Activated CD8-positive, alpha-beta T cell treated with anti-CD3 and anti-CD28 coated beads for 36 hours (primary cell): ENCODE results near the gene MOAP1. TPM values are rescaled to one million over a fixed set of nuclear protein-coding genes. Genes with fewer than 3 reads are reported as not detected.
"Not testable (repeated sequence)": the region's sequence is repeated elsewhere in the genome, so short reads cannot be mapped to it uniquely, and the experiment has no call there.

Source experiments
- ATAC-seq: fragments of 200-7000 bp; cut with Tn5 transposase; one replicate; pipeline ENCODE4 v1.10.0; 2021; ENCODE audit warnings: mild to moderate bottlenecking, moderate library complexity
- CTCF ChIA-PET: fragments of 350-600 bp; sonication (Branson Sonifier 250); formaldehyde crosslinking; loops from one replicate; lab custom pipeline; 2021; ENCODE audit warnings: antibody characterized with exemption; lab: Charles Lee
- POLR2A ChIA-PET: fragments of 350-600 bp; sonication (Branson Sonifier 250); formaldehyde crosslinking; loops from one replicate; lab custom pipeline; 2021; ENCODE audit warnings: antibody characterized with exemption; lab: Charles Lee
- DNase-seq: peaks from one replicate; pipeline ENCODE4 v3.0.0-alpha.2; 2020
- H3K27ac Mint-ChIP-seq: one replicate; pipeline ENCODE4 v1.8.0; 2021; ENCODE audit warnings: mild to moderate bottlenecking, mixed read lengths
- H3K27me3 Mint-ChIP-seq: one replicate; pipeline ENCODE4 v1.8.0; 2021; ENCODE audit warnings: mixed read lengths
- H3K36me3 Mint-ChIP-seq: one replicate; pipeline ENCODE4 v1.8.0; 2021; ENCODE audit warnings: low read depth, mixed read lengths
- H3K4me1 Mint-ChIP-seq: one replicate; pipeline ENCODE4 v1.8.0; 2021; ENCODE audit warnings: low read depth, mixed read lengths
- H3K4me3 Mint-ChIP-seq: one replicate; pipeline ENCODE4 v1.8.0; 2021; ENCODE audit warnings: mild to moderate bottlenecking, moderate library complexity, mixed read lengths
- H3K9me3 Mint-ChIP-seq: one replicate; pipeline ENCODE4 v1.8.0; 2021; ENCODE audit warnings: mixed read lengths
- intact Hi-C: fragments of 100-400 bp; cut with micrococcal nuclease; formaldehyde crosslinking; loops from one replicate; pipeline ENCODE4 v1.10.0; 2022
- total RNA-seq, 2 experiments: library from RNA; stranded (reverse); gene quantifications; one replicate each; pipeline ENCODE4 v1.2.3, GENCODE V29; 2021
- TF ChIP-seq, protein P1 (sequence below): fragments of 200-600 bp; IDR thresholded peaks from one replicate; pipeline ENCODE4 v1.8.0; 2022; ENCODE audit warnings: antibody characterized with exemption, mild to moderate bottlenecking

Gene MOAP1, protein sequence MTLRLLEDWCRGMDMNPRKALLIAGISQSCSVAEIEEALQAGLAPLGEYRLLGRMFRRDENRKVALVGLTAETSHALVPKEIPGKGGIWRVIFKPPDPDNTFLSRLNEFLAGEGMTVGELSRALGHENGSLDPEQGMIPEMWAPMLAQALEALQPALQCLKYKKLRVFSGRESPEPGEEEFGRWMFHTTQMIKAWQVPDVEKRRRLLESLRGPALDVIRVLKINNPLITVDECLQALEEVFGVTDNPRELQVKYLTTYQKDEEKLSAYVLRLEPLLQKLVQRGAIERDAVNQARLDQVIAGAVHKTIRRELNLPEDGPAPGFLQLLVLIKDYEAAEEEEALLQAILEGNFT
- total RNA-seq: 10 to 100 TPM; 19.1 to 19.6 TPM

DNA sequence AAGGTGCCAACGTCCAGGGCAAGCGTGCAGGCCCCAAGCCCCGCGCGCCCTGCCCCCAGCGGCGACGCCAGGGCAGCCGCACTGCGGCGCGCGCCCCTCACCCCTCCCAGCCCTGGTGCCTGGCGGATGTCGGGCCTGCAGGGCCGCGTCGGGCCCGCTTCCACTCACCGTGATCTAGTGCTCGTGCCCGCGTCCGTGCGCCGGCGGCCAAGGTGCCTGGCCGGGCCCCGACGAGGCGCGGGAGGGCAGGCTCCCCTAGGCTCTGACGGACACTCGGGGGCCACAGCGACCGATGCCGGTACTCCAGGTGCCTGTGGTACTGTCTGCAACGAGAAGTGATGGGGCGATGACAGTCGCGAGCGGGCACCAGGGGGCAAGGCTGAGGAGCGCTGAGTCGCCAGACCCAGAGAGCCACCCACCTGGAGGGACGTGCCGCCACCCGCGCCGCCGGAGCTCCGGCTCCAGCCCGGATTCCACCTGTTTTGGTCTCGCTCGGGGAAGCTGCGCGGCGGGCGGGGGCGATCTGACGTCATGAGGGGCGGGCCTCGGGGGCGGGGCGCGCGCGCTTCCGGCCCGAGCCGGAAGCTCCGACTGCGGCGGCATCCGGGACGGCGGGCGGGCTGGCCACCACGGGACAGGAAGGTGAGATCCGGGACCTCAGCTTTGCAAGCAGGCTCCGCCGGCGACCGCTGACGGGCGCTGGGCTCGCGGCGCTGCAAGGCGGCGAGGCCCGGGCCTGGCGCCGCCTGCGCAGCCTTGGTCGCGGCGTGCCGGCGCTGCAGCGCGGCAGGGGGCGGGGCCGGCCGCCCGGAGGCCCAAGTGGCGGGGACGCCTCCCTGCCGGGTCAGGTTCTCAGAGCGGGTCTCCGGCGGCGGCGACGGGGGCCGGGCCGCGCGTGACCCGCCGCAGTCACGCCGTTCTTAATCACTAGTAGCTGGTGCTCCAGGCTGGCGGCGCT, at the start of gene MOAP1, which contains the start of gene LYSET:
Gene MOAP1, minus strand, starts transcription at position 507 of the 958 bp plus-strand sequence. CDS start 655 bp downstream, outside the sequence.
Gene LYSET, plus strand, starts transcription at position 927 of the 958 bp plus-strand sequence. CDS start 89 bp downstream, outside the sequence.
- Mint-ChIP-seq H3K27ac (peak within 1 kb of the TSS; percentile 91), H3K27me3 (no peaks in the 10 kb centered on the region), H3K4me3 (peak within 1 kb of the TSS; percentile 97), H3K9me3 (no peaks in the 10 kb centered on the region), H3K4me1 (peaks cover 43% of the 10 kb centered on the region), H3K36me3 (peaks cover 35% of the 10 kb centered on the region)
- ATAC-seq: peak; percentile 89
- TF ChIP-seq, protein P1, sequence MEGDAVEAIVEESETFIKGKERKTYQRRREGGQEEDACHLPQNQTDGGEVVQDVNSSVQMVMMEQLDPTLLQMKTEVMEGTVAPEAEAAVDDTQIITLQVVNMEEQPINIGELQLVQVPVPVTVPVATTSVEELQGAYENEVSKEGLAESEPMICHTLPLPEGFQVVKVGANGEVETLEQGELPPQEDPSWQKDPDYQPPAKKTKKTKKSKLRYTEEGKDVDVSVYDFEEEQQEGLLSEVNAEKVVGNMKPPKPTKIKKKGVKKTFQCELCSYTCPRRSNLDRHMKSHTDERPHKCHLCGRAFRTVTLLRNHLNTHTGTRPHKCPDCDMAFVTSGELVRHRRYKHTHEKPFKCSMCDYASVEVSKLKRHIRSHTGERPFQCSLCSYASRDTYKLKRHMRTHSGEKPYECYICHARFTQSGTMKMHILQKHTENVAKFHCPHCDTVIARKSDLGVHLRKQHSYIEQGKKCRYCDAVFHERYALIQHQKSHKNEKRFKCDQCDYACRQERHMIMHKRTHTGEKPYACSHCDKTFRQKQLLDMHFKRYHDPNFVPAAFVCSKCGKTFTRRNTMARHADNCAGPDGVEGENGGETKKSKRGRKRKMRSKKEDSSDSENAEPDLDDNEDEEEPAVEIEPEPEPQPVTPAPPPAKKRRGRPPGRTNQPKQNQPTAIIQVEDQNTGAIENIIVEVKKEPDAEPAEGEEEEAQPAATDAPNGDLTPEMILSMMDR: peak; percentile 11
- ChIA-PET POLR2A (interaction anchor here (0.8 to 5.6 kb wide), 6 partner anchors 9 to 177 kb away, joined by 3 to 50 read pairs (median 3); partner anchors contain the start of genes GON7 and UBR7), CTCF (interaction anchor here (0.8 to 3.0 kb wide), 8 partner anchors 8 to 146 kb away, joined by 3 to 26 read pairs (median 6); partner anchors contain the start of genes GON7 and UBR7)
- intact Hi-C loops: no loop called here
- DNase-seq: peak; percentile 92

DNA sequence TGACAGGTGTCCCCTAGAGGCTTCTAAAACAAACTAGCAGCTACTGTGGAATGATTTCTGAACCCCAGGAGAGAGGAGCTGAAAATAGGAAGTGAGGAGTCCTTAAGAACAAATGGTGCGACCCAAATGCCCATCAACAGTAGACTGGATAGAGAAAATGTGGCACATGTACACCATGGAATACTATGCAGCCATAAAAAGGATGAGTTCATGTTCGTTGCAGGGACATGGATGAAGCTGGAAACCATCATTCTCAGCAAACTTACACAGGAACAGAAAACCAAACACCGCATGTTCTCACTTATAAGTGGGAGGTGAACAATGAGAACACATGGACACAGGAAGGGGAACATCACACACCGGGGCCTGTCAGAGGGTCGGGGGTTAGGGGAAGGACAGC, 48.4 kb upstream of the MOAP1 start:
- H3K4me3 Mint-ChIP-seq, H3K27me3 Mint-ChIP-seq, intact Hi-C loops, H3K36me3 Mint-ChIP-seq, ATAC-seq, DNase-seq, H3K9me3 Mint-ChIP-seq, CTCF ChIA-PET, H3K27ac Mint-ChIP-seq, POLR2A ChIA-PET: not testable (repeated sequence)
- peaks cover 15% of the 10 kb centered on the region for H3K4me1 Mint-ChIP-seq

DNA sequence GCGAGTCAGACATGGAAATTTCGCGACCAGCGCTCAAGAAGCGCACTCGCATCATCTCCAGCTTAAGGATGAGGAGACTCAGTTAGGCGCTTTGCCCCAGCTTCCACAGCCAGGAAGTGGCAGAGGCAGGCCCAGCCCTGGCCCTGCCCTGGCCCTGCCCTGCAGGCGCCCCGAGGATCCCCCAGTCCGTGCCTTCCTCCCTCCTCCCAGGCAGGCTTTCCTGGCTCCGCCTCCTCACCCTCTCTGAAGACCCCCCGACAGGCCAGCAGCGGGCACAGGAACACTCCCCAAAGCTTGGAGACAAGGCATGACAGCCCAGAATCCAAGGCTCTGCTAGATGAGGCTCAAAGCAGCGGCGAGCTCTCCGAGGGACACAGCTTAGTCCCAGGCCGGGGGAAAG, 47.5 kb upstream of the MOAP1 start:
- intact Hi-C loops: no loop called here
- ChIA-PET CTCF (interaction anchor here (1.1 kb wide), 1 partner anchor 13 kb away, joined by 3 read pairs; no protein-coding TSS in a partner anchor), POLR2A (interaction anchor here (0.8 kb wide), 1 partner anchor 10 kb away, joined by 3 read pairs; no protein-coding TSS in a partner anchor)
- TF ChIP-seq, protein P1: no peak
- Mint-ChIP-seq H3K27me3 (peaks cover 5% of the 10 kb centered on the region), H3K27ac (no peak overlapping the region), H3K9me3 (no peaks in the 10 kb centered on the region), H3K4me3 (no peak overlapping the region), H3K4me1 (peaks cover 13% of the 10 kb centered on the region), H3K36me3 (peaks cover 13% of the 10 kb centered on the region)
- no peak for DNase-seq
- ATAC-seq: no peak

DNA sequence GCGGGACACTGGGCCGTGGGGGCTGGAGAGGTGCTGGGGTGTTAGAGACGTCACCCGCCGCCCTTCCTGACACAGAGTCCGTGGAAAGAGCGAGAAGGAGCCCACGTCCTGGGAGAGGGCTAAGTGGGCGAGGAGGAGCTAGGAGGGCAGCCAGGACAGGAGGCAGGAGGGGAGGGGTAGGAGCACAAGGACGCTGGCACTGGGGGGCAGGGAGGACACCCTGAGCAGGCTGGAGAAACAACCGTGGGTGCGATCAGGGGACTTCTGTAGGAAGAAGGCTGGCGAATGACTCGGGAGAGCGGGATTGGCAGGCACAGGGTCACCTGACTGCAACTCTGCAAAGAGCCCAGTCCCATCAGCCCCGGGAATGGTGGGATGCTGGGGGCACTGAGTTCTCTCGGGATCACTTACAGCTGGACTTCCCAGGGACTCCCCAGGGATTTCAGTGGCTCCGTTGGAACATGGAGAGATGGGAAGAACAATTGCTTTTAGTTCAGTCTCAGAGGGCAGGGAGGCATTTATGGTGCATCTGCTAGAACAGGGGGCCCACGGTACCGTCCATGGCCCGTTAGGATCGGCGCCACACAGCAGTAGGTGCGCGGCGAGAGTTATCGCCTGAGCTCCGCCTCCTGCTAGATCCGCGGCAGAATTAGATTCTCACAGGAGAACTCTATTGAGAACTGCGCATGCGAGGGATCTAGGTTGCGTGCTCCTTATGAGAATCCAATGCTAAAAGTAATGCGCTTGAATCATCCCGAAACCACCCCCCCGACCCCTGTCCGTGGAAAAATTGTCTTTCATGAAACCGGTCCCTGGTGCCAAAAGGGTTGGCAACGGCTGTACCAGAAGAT, 46.7 kb upstream of the MOAP1 start:
- ChIA-PET CTCF (interaction anchor here (1.1 kb wide), 1 partner anchor 12 kb away, joined by 3 read pairs; no protein-coding TSS in a partner anchor), POLR2A (interaction anchor here (0.7 to 0.8 kb wide), 2 partner anchors 11 to 37 kb away, joined by 3 read pairs; no protein-coding TSS in a partner anchor)
- H3K4me3 Mint-ChIP-seq: peak overlapping the region; percentile 52
- peaks cover 10% of the 10 kb centered on the region for H3K4me1 Mint-ChIP-seq
- intact Hi-C loops: no loop called here
- H3K36me3 Mint-ChIP-seq: peaks cover 18% of the 10 kb centered on the region
- TF ChIP-seq, protein P1: no peak
- no peaks in the 10 kb centered on the region for H3K9me3 Mint-ChIP-seq
- H3K27ac Mint-ChIP-seq: no peak overlapping the region
- H3K27me3 Mint-ChIP-seq: peaks cover 5% of the 10 kb centered on the region
- ATAC-seq (peak; percentile 30), DNase-seq (peak; percentile 14)
